HG02852 (cell line): Measurements from ENCODE around the gene COQ8B.

Experiments used
- ATAC-seq: cut with Tn5 transposase; IDR thresholded peaks from one replicate; pipeline ENCODE4 v1.9.1; 2021; ENCODE audit warnings: mild to moderate bottlenecking, moderate library complexity; ENCODE audit not compliant: unreplicated experiment

COQ8B gene

GRCh38 chr19:40642051-40642706 is 74.5 kb downstream of the COQ8B start:
- ATAC-seq, result no peak
